ENCODE data around the gene DFFB. TPM values are rescaled to one million over a fixed set of nuclear protein-coding genes. Genes with fewer than 3 reads are reported as not detected.

The DFFB gene
- total and polyA plus RNA-seq, 9 of the 15 experiments (the other 6 are each of a cell fraction or from before 2014, with no cell fraction given), result 2.3 to 15.8 (median 11.5) TPM

DNA sequence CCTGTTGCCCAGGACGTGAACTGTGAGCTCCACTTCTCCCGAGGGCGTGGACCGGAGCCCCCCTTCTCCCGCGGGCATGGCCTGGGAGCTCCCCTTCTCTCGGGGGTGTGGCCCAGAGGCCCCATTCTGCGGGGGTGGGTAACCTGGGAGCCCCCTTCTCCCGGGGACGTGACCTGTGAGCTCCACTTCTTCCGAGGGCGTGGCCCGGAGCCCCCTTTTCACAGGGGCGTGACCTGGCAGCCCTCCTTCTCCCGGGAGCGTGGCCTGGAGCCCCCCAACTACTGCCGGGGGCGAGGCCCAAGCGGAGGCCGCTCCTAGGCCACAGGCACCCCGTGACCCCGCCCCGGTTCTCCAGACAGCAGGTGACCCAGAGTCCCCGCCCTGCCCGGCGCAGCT is 42.5 kb downstream of the DFFB start (continued):
- TF ChIP-seq TCF3 (CRISPR knock-in tag; IDR thresholded peaks at IDR 0.05) (0 out of 2 replicates have a peak, but pooled peaks have one; percentile 24), NR4A1 (CRISPR knock-in tag; IDR thresholded peaks at IDR 0.05) (no peak), NR4A1 (tag; IDR thresholded peaks at IDR 0.05) (peak; percentile 44; the same call in 1 of the 2 replicates), ZNF232 (CRISPR knock-in tag; IDR thresholded peaks at IDR 0.05) (peak; percentile 82), CBX5 (IDR thresholded peaks at IDR 0.05; ENCODE audit: borderline replicate concordance, low read depth) (no peak; the same call in 1 of the 2 replicates), ZNF41 (CRISPR knock-in tag; conservative IDR thresholded peaks at IDR 0.05) (no peak), POLR2B (IDR thresholded peaks at IDR 0.05; ENCODE audit: low read depth, partially characterized antibody) (no peak), NCOA1 (IDR thresholded peaks at IDR 0.05; ENCODE audit: low read depth) (0 out of 2 replicates have a peak, but pooled peaks have one; percentile 27), ZC3H11A (IDR thresholded peaks at IDR 0.05; ENCODE audit: low read depth, low read length) (0 out of 2 replicates have a peak, but pooled peaks have one; percentile 3), CCNT2 (IDR thresholded peaks at IDR 0.05; ENCODE audit: borderline replicate concordance, extremely low read depth, insufficient read length, low read depth, low read length) (no peak), HDAC2 (IDR thresholded peaks at IDR 0.05) (peak; percentile 83), MTA1 (IDR thresholded peaks at IDR 0.05; ENCODE audit: borderline replicate concordance) (0 out of 2 replicates have a peak, but pooled peaks have one; percentile 26), EP400 (IDR thresholded peaks at IDR 0.05) (peak; percentile 63; the same call in 1 of the 2 replicates), CBFA2T3 (IDR thresholded peaks at IDR 0.05) (0 out of 2 replicates have a peak, but pooled peaks have one; percentile 21), DPF2 (IDR thresholded peaks at IDR 0.05) (peak; percentile 18; the same call in 1 of the 2 replicates), MYC (IDR thresholded peaks at IDR 0.05; ENCODE audit: low read depth, low read length) (no peak), MYC (CRISPR knock-in tag; IDR thresholded peaks at IDR 0.05; ENCODE audit: borderline replicate concordance, low read depth) (0 out of 2 replicates have a peak, but pooled peaks have one; percentile 54), CHD1 (IDR thresholded peaks at IDR 0.05; ENCODE audit: low read length) (peak; percentile 26), ZNF583 (CRISPR knock-in tag; IDR thresholded peaks at IDR 0.05) (0 out of 2 replicates have a peak, but pooled peaks have one; percentile 39), GTF2A2 (tag; IDR thresholded peaks at IDR 0.05) (no peak), SRSF3 (IDR thresholded peaks at IDR 0.05; ENCODE audit: insufficient read depth, low read length) (no peak), NRF1 (conservative IDR thresholded peaks at IDR 0.05 in 1 of 2, IDR thresholded peaks at IDR 0.05 in 1 of 2) (peak in 1 of 2 experiments; percentile 85; a peak in 3 of 4 replicates), EGR1 (conservative IDR thresholded peaks at IDR 0.05) (peak; percentile 89), ZBTB7A (IDR thresholded peaks at IDR 0.05; ENCODE audit: borderline replicate concordance, control insufficient read depth, low read depth, low read length) (peak; percentile 83), IRF2 (CRISPR knock-in tag; IDR thresholded peaks at IDR 0.05) (peak; percentile 71; the same call in 1 of the 2 replicates), HIVEP1 (CRISPR knock-in tag; IDR thresholded peaks at IDR 0.05) (0 out of 2 replicates have a peak, but pooled peaks have one; percentile 41), RBBP5 (IDR thresholded peaks at IDR 0.05; ENCODE audit: borderline replicate concordance, insufficient read depth, low read length, poor library complexity, severe bottlenecking) (peak; percentile 73), BHLHE40 (IDR thresholded peaks at IDR 0.05; ENCODE audit: low read length) (peak; percentile 49; the same call in 1 of the 2 replicates), GATAD2B (IDR thresholded peaks at IDR 0.05; ENCODE audit: borderline replicate concordance) (no peak)
- TF ChIP-seq, protein P1, sequence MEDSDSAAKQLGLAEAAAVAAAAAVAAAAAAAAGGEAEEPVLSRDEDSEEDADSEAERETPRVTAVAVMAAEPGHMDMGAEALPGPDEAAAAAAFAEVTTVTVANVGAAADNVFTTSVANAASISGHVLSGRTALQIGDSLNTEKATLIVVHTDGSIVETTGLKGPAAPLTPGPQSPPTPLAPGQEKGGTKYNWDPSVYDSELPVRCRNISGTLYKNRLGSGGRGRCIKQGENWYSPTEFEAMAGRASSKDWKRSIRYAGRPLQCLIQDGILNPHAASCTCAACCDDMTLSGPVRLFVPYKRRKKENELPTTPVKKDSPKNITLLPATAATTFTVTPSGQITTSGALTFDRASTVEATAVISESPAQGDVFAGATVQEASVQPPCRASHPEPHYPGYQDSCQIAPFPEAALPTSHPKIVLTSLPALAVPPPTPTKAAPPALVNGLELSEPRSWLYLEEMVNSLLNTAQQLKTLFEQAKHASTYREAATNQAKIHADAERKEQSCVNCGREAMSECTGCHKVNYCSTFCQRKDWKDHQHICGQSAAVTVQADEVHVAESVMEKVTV (CRISPR knock-in tag; IDR thresholded peaks at IDR 0.05), result no peak
- TF ChIP-seq, protein P2, sequence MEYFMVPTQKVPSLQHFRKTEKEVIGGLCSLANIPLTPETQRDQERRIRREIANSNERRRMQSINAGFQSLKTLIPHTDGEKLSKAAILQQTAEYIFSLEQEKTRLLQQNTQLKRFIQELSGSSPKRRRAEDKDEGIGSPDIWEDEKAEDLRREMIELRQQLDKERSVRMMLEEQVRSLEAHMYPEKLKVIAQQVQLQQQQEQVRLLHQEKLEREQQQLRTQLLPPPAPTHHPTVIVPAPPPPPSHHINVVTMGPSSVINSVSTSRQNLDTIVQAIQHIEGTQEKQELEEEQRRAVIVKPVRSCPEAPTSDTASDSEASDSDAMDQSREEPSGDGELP (CRISPR knock-in tag; IDR thresholded peaks at IDR 0.05; ENCODE audit: borderline replicate concordance), result no peak; the same call in 1 of the 2 replicates

All from K562 (cell line).